HepG2 (cell line): Measurements from ENCODE around the gene CABP2. TPM values are rescaled to one million over a fixed set of nuclear protein-coding genes. Genes with fewer than 3 reads are reported as not detected.

ENCODE experiments used
- CBX1 ChIP-seq: IDR thresholded peaks from one replicate; pipeline ENCODE4 v1.6.1; 2016; ENCODE audit warnings: antibody characterized with exemption, low read depth
- E2F1 ChIP-seq: sonication (generic); formaldehyde crosslinking; IDR thresholded peaks from 2 replicates; pipeline ENCODE4 v1.5.0; 2020; ENCODE audit warnings: missing genetic modification reagents
- FOXJ3 ChIP-seq: sonication (generic); formaldehyde crosslinking; IDR thresholded peaks from 2 replicates; pipeline ENCODE4 v1.4.0; 2020; ENCODE audit warnings: missing genetic modification reagents, mild to moderate bottlenecking, borderline replicate concordance
- GATA4 ChIP-seq: sonication (generic); IDR thresholded peaks from 2 replicates; pipeline ENCODE4 v1.6.1; 2016; ENCODE audit warnings: antibody characterized with exemption, low read depth, borderline replicate concordance
- KLF13 ChIP-seq: sonication (generic); formaldehyde crosslinking; IDR thresholded peaks from 2 replicates; pipeline ENCODE4 v1.4.0; 2020; ENCODE audit warnings: mild to moderate bottlenecking, missing genetic modification reagents
- NFATC3 ChIP-seq: sonication (generic); formaldehyde crosslinking; IDR thresholded peaks from 2 replicates; pipeline ENCODE4 v1.5.1; 2020; ENCODE audit warnings: mild to moderate bottlenecking, missing genetic modification reagents
- NKX3-1 ChIP-seq: sonication (generic); formaldehyde crosslinking; IDR thresholded peaks from 2 replicates; pipeline ENCODE4 v1.5.0; 2020; ENCODE audit warnings: missing genetic modification reagents
- PBX3 ChIP-seq: sonication (generic); formaldehyde crosslinking; IDR thresholded peaks from 2 replicates; pipeline ENCODE4 v1.8.1; 2023; ENCODE audit warnings: missing genetic modification reagents, inconsistent platforms, borderline replicate concordance
- PTBP1 ChIP-seq: fragments of 200-400 bp; formaldehyde crosslinking; IDR thresholded peaks from 2 replicates; pipeline ENCODE4 v1.6.1; 2018; ENCODE audit warnings: low read length, low read depth; ENCODE audit not compliant: poor library complexity, severe bottlenecking
- TFAP4 ChIP-seq: sonication (generic); IDR thresholded peaks from 2 replicates; pipeline ENCODE4 v1.6.1; 2016; ENCODE audit warnings: low read depth, borderline replicate concordance
- THAP11 ChIP-seq: IDR thresholded peaks from 2 replicates; pipeline ENCODE4 v1.6.1; 2016; ENCODE audit warnings: missing biosample characterization, missing genetic modification reagents
- UBTF ChIP-seq: sonication (generic); formaldehyde crosslinking; IDR thresholded peaks from 2 replicates; pipeline ENCODE4 v1.4.0; 2020; ENCODE audit warnings: mild to moderate bottlenecking, missing genetic modification reagents
- ZFP91 ChIP-seq: sonication (generic); formaldehyde crosslinking; IDR thresholded peaks from 2 replicates; pipeline ENCODE4 v1.9.0; 2022; ENCODE audit warnings: missing genetic modification reagents, mild to moderate bottlenecking, borderline replicate concordance
- ZNF441 ChIP-seq: sonication (generic); formaldehyde crosslinking; IDR thresholded peaks from 2 replicates; pipeline ENCODE4 v1.7.0; 2021; ENCODE audit warnings: missing genetic modification reagents, borderline replicate concordance
- ZNF451 ChIP-seq: sonication (generic); formaldehyde crosslinking; IDR thresholded peaks from 2 replicates; pipeline ENCODE4 v1.5.0; 2020; ENCODE audit warnings: mild to moderate bottlenecking, missing genetic modification reagents
- ZNF709 ChIP-seq: sonication (generic); formaldehyde crosslinking; IDR thresholded peaks from 2 replicates; pipeline ENCODE4 v1.5.0; 2020; ENCODE audit warnings: mild to moderate bottlenecking, missing genetic modification reagents
- polyA plus RNA-seq, 8 experiments: library from polyadenylated mRNA; depleted of rRNA in 3 of 8; stranded (reverse) in 7 of 8; unstranded in 1 of 8; fragments of >200 nt; fragmentation: Illumina TruSeq in 4 of 8; extraction: Trizol in 4 of 8; gene quantifications; 2 replicates each; pipeline versions ENCODE4 v1.2.1 to v1.2.3, GENCODE V29; 2011 to 2016; ENCODE audit warnings: low read depth in 4 of 8, missing spikeins in 1 of 8, mixed read lengths in 1 of 8; ENCODE audit not compliant: insufficient read depth in 1 of 8
- total RNA-seq, 5 experiments: library from RNA; depleted of rRNA; stranded (reverse); fragments of >200 nt; fragmentation: Illumina TruSeq; extraction: Trizol; gene quantifications; 2 replicates each; pipeline ENCODE4 v1.2.3, GENCODE V29; 2016; ENCODE audit warnings: low read depth in 1 of 5
- TF ChIP-seq, protein P1 (sequence below): sonication (generic); formaldehyde crosslinking; IDR thresholded peaks from 2 replicates; pipeline ENCODE4 v1.4.0; 2020; ENCODE audit warnings: missing genetic modification reagents, mild to moderate bottlenecking, borderline replicate concordance
- TF ChIP-seq, protein P2 (sequence below): fragments of 450-650 bp; IDR thresholded peaks from 2 replicates; pipeline ENCODE4 v1.6.1; 2016

CABP2 gene
- total and polyA plus RNA-seq, 2 of the 13 experiments (the other 11 are each of a cell fraction or from before 2014, with no cell fraction given), result not detected

GRCh38 chr11:67507864-67508485, 15.3 kb downstream of the CABP2 start, which contains the start of gene CDK2AP2 (continued):
- TF ChIP-seq UBTF (CRISPR knock-in tag) (peak; percentile 63), E2F1 (CRISPR knock-in tag) (0 out of 2 replicates have a peak, but pooled peaks have one; percentile 79), ZNF441 (CRISPR knock-in tag) (0 out of 2 replicates have a peak, but pooled peaks have one; percentile 32), KLF13 (CRISPR knock-in tag) (0 out of 2 replicates have a peak, but pooled peaks have one; percentile 8), TFAP4 (peak; percentile 65; the same call in 1 of the 2 replicates), NKX3-1 (0 out of 2 replicates have a peak, but pooled peaks have one; percentile 34), FOXJ3 (CRISPR knock-in tag) (peak; percentile 17; the same call in 1 of the 2 replicates), CBX1 (peak; percentile 72), ZNF451 (CRISPR knock-in tag) (no peak), ZNF709 (CRISPR knock-in tag) (peak; percentile 78; the same call in 1 of the 2 replicates), PTBP1 (peak; percentile 52), ZFP91 (CRISPR knock-in tag) (peak; percentile 65; the same call in 1 of the 2 replicates), PBX3 (CRISPR knock-in tag) (peak; percentile 45; the same call in 1 of the 2 replicates), THAP11 (CRISPR knock-in tag) (peak; percentile 83; the same call in 1 of the 2 replicates), GATA4 (peak; percentile 48; the same call in 1 of the 2 replicates), NFATC3 (CRISPR knock-in tag) (no peak)
- TF ChIP-seq, protein P1, sequence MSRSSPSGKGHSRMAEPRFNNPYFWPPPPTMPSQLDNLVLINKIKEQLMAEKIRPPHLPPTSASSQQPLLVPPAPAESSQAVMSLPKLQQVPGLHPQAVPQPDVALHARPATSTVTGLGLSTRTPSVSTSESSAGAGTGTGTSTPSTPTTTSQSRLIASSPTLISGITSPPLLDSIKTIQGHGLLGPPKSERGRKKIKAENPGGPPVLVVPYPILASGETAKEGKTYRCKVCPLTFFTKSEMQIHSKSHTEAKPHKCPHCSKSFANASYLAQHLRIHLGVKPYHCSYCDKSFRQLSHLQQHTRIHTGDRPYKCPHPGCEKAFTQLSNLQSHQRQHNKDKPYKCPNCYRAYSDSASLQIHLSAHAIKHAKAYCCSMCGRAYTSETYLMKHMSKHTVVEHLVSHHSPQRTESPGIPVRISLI (CRISPR knock-in tag), result 0 out of 2 replicates have a peak, but pooled peaks have one; percentile 26
- TF ChIP-seq, protein P2, sequence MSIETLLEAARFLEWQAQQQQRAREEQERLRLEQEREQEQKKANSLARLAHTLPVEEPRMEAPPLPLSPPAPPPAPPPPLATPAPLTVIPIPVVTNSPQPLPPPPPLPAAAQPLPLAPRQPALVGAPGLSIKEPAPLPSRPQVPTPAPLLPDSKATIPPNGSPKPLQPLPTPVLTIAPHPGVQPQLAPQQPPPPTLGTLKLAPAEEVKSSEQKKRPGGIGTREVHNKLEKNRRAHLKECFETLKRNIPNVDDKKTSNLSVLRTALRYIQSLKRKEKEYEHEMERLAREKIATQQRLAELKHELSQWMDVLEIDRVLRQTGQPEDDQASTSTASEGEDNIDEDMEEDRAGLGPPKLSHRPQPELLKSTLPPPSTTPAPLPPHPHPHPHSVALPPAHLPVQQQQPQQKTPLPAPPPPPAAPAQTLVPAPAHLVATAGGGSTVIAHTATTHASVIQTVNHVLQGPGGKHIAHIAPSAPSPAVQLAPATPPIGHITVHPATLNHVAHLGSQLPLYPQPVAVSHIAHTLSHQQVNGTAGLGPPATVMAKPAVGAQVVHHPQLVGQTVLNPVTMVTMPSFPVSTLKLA, result peak; percentile 51
